MCF 10A (cell line): Measurements from ENCODE around the gene ACOXL. TPM values are rescaled to one million over a fixed set of nuclear protein-coding genes. Genes with fewer than 3 reads are reported as not detected.

ENCODE experiments used
- BruUV-seq: library from RNA; stranded (reverse); fragments of 400-500 nt; replicated peaks from 2 replicates; lab custom pipeline; 2021; lab: Mats Ljungman, UMichigan
- CTCF ChIA-PET: fragments of 300-600 bp; sonication (Branson Sonifier 250); formaldehyde crosslinking; extraction: SDS; loops from one replicate; lab custom pipeline; 2021; ENCODE audit warnings: antibody characterized with exemption, inconsistent platforms; lab: Yijun Ruan, JAX
- POLR2A ChIA-PET: fragments of 300-600, 350-650 bp; sonication (Branson Sonifier 250); formaldehyde crosslinking; extraction: SDS; loops from one replicate; lab custom pipeline; 2020; ENCODE audit warnings: antibody characterized with exemption, inconsistent platforms; lab: Yijun Ruan, JAX
- DNase-seq: peaks from one replicate; pipeline ENCODE4 v3.0.0-alpha.2; 2018; ENCODE audit not compliant: unreplicated experiment
- H3K27ac Mint-ChIP-seq: one replicate; pipeline ENCODE4 v1.8.0; 2022; ENCODE audit warnings: mild to moderate bottlenecking, low read depth, mixed read lengths; ENCODE audit not compliant: unreplicated experiment
- H3K27me3 Mint-ChIP-seq: one replicate; pipeline ENCODE4 v1.8.0; 2022; ENCODE audit warnings: mixed read lengths; ENCODE audit not compliant: insufficient read depth, unreplicated experiment
- H3K36me3 Mint-ChIP-seq: one replicate; pipeline ENCODE4 v1.8.0; 2022; ENCODE audit warnings: mild to moderate bottlenecking, moderate library complexity, mixed read lengths; ENCODE audit not compliant: insufficient read depth, unreplicated experiment
- H3K4me1 Mint-ChIP-seq: one replicate; pipeline ENCODE4 v1.8.0; 2022; ENCODE audit warnings: mixed read lengths; ENCODE audit not compliant: insufficient read depth, unreplicated experiment
- H3K4me3 Mint-ChIP-seq: one replicate; pipeline ENCODE4 v1.8.0; 2022; ENCODE audit warnings: mild to moderate bottlenecking, moderate library complexity, mixed read lengths; ENCODE audit not compliant: unreplicated experiment
- H3K9me3 Mint-ChIP-seq: one replicate; pipeline ENCODE4 v1.8.0; 2022; ENCODE audit warnings: mixed read lengths; ENCODE audit not compliant: unreplicated experiment
- CTCF ChIP-seq: fragments of 200-600 bp; IDR thresholded peaks from one replicate; pipeline ENCODE4 v1.8.0; 2022; ENCODE audit warnings: antibody characterized with exemption, mild to moderate bottlenecking; ENCODE audit not compliant: unreplicated experiment
- intact Hi-C: fragments of 100-400 bp; cut with micrococcal nuclease; formaldehyde crosslinking; loops from 2 replicates; pipeline ENCODE4 v1.14.1; 2022
- total RNA-seq: library from RNA; stranded (reverse); gene quantifications from 2 replicates; pipeline ENCODE4 v1.2.3, GENCODE V29; 2022

Gene ACOXL
- total RNA-seq, 1 experiment from 2014 or later: not detected

GRCh38 chr2:111119822-111120252 is 387.5 kb downstream of the ACOXL start:
- peaks cover 8% of the 10 kb centered on the region for H3K4me1 Mint-ChIP-seq
- CTCF ChIA-PET: interaction anchor here (0.6 to 1.5 kb wide), 4 partner anchors 306 to 583 kb away, joined by 3 to 9 read pairs (median 3); no protein-coding TSS in a partner anchor
- H3K36me3 Mint-ChIP-seq: peaks cover 32% of the 10 kb centered on the region
- intact Hi-C loops: loop anchor here (1.0 to 5.0 kb wide), 2 partner anchors 337 to 584 kb away; no protein-coding TSS in a partner anchor
- no peaks in the 10 kb centered on the region for H3K9me3 Mint-ChIP-seq
- POLR2A ChIA-PET: interaction anchor here (0.7 to 2.4 kb wide), 11 partner anchors 20 to 540 kb away, joined by 3 to 25 read pairs (median 10); no protein-coding TSS in a partner anchor
- peak overlapping the region; percentile 91 for H3K4me3 Mint-ChIP-seq
- H3K27me3 Mint-ChIP-seq: no peaks in the 10 kb centered on the region
- peak overlapping the region; percentile 93 for H3K27ac Mint-ChIP-seq
- BruUV-seq: no TSS peak
- no peak for TF ChIP-seq CTCF
- no peak for DNase-seq

- intact Hi-C loops: loop anchor here (1.0 kb wide), 1 partner anchor 584 kb away; no protein-coding TSS in a partner anchor
- Mint-ChIP-seq H3K9me3 (no peaks in the 10 kb centered on the region), H3K27ac (peak within 1 kb of the TSS; percentile 93), H3K4me1 (peaks cover 8% of the 10 kb centered on the region), H3K27me3 (no peaks in the 10 kb centered on the region), H3K4me3 (peak within 1 kb of the TSS; percentile 91), H3K36me3 (peaks cover 38% of the 10 kb centered on the region)
- peak; percentile 90 for DNase-seq
- TSS peak; percentile 45 for BruUV-seq
- CTCF ChIA-PET: interaction anchor here (0.6 to 1.5 kb wide), 5 partner anchors 306 to 588 kb away, joined by 3 to 9 read pairs (median 3); no protein-coding TSS in a partner anchor
- POLR2A ChIA-PET: interaction anchor here (0.6 to 2.4 kb wide), 33 partner anchors 8 to 584 kb away, joined by 3 to 25 read pairs (median 4); no protein-coding TSS in a partner anchor
- TF ChIP-seq CTCF: peak; percentile 9
Measured at GRCh38 chr2:111120253-111121027, 388.1 kb downstream of the ACOXL start, which contains the start of gene BCL2L11. TSS of gene BCL2L11 (plus strand) at chr2:111120914. CDS start at chr2:111123746, 2,832 bp downstream.

- ChIA-PET POLR2A (interaction anchor here (0.6 to 2.4 kb wide), 34 partner anchors 8 to 623 kb away, joined by 3 to 25 read pairs (median 4); no protein-coding TSS in a partner anchor), CTCF (interaction anchor here (0.6 to 1.5 kb wide), 3 partner anchors 307 to 587 kb away, joined by 3 to 9 read pairs (median 3); no protein-coding TSS in a partner anchor)
- Mint-ChIP-seq H3K4me3 (peak overlapping the region; percentile 91), H3K27me3 (no peaks in the 10 kb centered on the region), H3K36me3 (peaks cover 43% of the 10 kb centered on the region), H3K27ac (peak overlapping the region; percentile 93), H3K4me1 (peaks cover 13% of the 10 kb centered on the region), H3K9me3 (no peaks in the 10 kb centered on the region)
- peak; percentile 53 for DNase-seq
- TSS peak; percentile 57 for BruUV-seq
- TF ChIP-seq CTCF: no peak
- intact Hi-C loops: no loop called here
Measured at GRCh38 chr2:111121028-111121827, 388.9 kb downstream of the ACOXL start.
